ENCODE results near the gene KLHL40. TPM values are rescaled to one million over a fixed set of nuclear protein-coding genes. Genes with fewer than 3 reads are reported as not detected.

KLHL40 gene
- total RNA-seq, 4 donors from 2014 or later = 0.17 TPM; not detected in 3

DNA sequence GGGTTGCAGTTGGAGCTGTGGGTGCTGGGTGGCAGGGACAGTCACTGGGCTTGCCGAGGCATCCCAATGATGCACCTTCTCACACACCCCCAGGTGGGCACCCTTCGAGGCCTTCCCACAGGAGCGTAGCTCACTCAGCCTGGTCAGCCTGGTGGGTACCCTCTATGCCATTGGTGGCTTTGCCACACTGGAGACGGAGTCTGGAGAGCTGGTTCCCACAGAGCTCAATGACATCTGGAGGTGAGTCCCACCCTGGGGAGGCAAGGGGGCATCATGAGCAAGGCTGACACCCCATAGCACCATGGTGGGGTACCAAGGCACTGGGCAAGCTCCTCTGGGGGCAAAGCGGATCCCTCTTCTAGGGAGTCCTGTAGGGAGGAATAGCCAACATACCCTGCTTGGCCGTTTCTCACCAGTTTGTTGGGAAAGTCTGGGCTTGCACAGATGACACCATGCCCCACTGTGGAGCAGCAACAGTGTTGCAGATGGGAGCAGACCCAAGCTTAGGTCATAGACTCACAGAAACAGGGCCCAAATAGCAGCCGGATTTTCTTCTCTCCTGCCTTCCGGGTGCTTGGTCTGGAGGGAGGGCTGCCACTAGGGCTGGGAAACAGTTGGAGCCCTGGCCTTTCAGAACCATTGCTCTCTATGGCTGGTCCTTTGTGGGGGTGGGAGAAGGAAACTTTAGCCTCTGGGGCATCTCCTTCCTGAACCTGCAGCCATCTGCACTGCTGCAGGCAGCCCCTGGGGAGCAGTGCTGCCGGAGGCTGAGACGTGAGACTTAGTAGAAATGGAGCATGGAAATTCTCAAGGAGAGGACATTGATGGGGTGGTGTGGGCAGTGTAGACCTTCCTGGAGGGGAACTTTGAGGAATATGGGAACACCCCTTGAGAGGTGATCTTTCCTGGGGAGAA is 5.7 kb downstream of the KLHL40 start:
- DNase-seq (ENCODE audit: extremely low spot score) = no peak
- H3K36me3 ChIP-seq = no peaks in the 10 kb centered on the region
- no peak overlapping the region for H3K4me3 ChIP-seq
- H3K4me1 ChIP-seq = peaks cover 0 to 9% (median 4%) of the 10 kb centered on the region in 4 donors
- TF ChIP-seq EP300 (IDR thresholded peaks at IDR 0.05) = no peak
- TF ChIP-seq POLR2AphosphoS5 (IDR thresholded peaks at IDR 0.05) = no peak
- TF ChIP-seq CTCF (IDR thresholded peaks at IDR 0.05) = no peak
- TF ChIP-seq POLR2A (IDR thresholded peaks at IDR 0.05; ENCODE audit: low read depth) = no peak
- no peak overlapping the region for H3K27ac ChIP-seq (replicated peaks in 1 of 4)
- intact Hi-C loops (cut with DNase I) = no loop called here
- H3K9me3 ChIP-seq = no peaks in the 10 kb centered on the region
- peaks cover 0 to 13% (median 0%) of the 10 kb centered on the region in 4 donors for H3K27me3 ChIP-seq
- WGBS = 75% methylated on average over 7 of the region's 10 CpGs

GRCh38 chr3:42691816-42692666 is 6.7 kb downstream of the KLHL40 start:
- Histone ChIP-seq H3K4me1 (no peaks in the 10 kb centered on the region), H3K27me3 (peaks cover 0 to 3% (median 0%) of the 10 kb centered on the region in 4 donors), H3K36me3 (no peaks in the 10 kb centered on the region), H3K4me3 (no peak overlapping the region), H3K27ac (replicated peaks in 1 of 4) (no peak overlapping the region), H3K9me3 (no peaks in the 10 kb centered on the region)
- TF ChIP-seq POLR2AphosphoS5 (IDR thresholded peaks at IDR 0.05) (no peak), EP300 (IDR thresholded peaks at IDR 0.05) (no peak), CTCF (IDR thresholded peaks at IDR 0.05) (no peak), POLR2A (IDR thresholded peaks at IDR 0.05; ENCODE audit: low read depth) (no peak)
- intact Hi-C loops (cut with DNase I) = no loop called here
- 74% methylated on average over 9 of the region's 13 CpGs for WGBS
- DNase-seq (ENCODE audit: extremely low spot score) = no peak

GRCh38 chr3:42692667-42693529 is 7.6 kb downstream of the KLHL40 start:
- intact Hi-C loops (cut with DNase I) = no loop called here

More at GRCh38 chr3:42692667-42693529, 7.6 kb downstream of the KLHL40 start:
- TF ChIP-seq EP300 (IDR thresholded peaks at IDR 0.05) (no peak), CTCF (IDR thresholded peaks at IDR 0.05) (no peak), POLR2A (IDR thresholded peaks at IDR 0.05; ENCODE audit: low read depth) (no peak), POLR2AphosphoS5 (IDR thresholded peaks at IDR 0.05) (no peak)
- H3K27me3 ChIP-seq = no peaks in the 10 kb centered on the region
- 92% methylated on average over 17 of the region's 17 CpGs for WGBS
- H3K27ac ChIP-seq (replicated peaks in 1 of 4) = no peak overlapping the region
- H3K36me3 ChIP-seq = no peaks in the 10 kb centered on the region
- H3K9me3 ChIP-seq = no peaks in the 10 kb centered on the region
- H3K4me1 ChIP-seq = no peaks in the 10 kb centered on the region
- DNase-seq (ENCODE audit: extremely low spot score) = no peak
- no peak overlapping the region for H3K4me3 ChIP-seq

Data from esophagus muscularis mucosa (tissue), 4 donors.